Fibroblast of villous mesenchyme (primary cell): ENCODE results near the gene ZNF653. TPM values are rescaled to one million over a fixed set of nuclear protein-coding genes. Genes with fewer than 3 reads are reported as not detected.
A peak's percentile ranks its signal among the peaks of the same experiment; 100 is the strongest.

Experiments
- DNase-seq: peaks from one replicate; pipeline ENCODE4 v3.0.0-alpha.2; 2010; ENCODE audit warnings: low read depth
- H3K4me3 ChIP-seq: 2 replicates; pipeline ENCODE4 v1.5.1; 2011; ENCODE audit warnings: low read depth, mild to moderate bottlenecking, low read length
- total RNA-seq: library from RNA; depleted of rRNA; stranded (reverse); fragments of >200 nt; gene quantifications from 2 replicates; pipeline ENCODE4 v1.2.3, GENCODE V29; 2012
- TF ChIP-seq, protein P1 (sequence below): IDR thresholded peaks from 2 replicates; pipeline ENCODE4 v1.5.1; 2012; ENCODE audit warnings: low read depth, mild to moderate bottlenecking, low read length; ENCODE audit not compliant: insufficient read depth

Gene ZNF653
- total RNA-seq, 1 donor: 4.7 TPM

DNA sequence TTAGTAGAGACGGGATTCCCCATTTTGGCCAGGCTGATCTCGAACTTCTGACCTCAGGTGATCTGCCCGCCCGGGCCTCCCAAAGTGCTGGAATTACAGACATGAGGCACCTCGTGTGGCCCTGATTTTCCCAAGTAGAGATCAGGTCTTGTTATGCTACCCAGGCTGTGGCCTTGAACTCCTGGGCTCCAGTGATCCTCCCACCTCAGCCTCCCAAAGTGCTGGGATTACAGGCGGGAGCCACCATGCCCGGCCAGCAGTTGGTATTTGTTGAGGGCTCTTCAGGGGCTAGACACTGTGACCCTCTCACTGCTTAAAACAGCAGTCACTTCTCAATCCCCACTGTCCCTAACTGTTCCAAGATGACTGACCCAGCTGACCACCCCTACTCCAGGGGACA lies 16.3 kb downstream of the ZNF653 start:
- H3K4me3 ChIP-seq: no peak overlapping the region
- TF ChIP-seq, protein P1, sequence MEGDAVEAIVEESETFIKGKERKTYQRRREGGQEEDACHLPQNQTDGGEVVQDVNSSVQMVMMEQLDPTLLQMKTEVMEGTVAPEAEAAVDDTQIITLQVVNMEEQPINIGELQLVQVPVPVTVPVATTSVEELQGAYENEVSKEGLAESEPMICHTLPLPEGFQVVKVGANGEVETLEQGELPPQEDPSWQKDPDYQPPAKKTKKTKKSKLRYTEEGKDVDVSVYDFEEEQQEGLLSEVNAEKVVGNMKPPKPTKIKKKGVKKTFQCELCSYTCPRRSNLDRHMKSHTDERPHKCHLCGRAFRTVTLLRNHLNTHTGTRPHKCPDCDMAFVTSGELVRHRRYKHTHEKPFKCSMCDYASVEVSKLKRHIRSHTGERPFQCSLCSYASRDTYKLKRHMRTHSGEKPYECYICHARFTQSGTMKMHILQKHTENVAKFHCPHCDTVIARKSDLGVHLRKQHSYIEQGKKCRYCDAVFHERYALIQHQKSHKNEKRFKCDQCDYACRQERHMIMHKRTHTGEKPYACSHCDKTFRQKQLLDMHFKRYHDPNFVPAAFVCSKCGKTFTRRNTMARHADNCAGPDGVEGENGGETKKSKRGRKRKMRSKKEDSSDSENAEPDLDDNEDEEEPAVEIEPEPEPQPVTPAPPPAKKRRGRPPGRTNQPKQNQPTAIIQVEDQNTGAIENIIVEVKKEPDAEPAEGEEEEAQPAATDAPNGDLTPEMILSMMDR: no peak
- DNase-seq: no peak

- TF ChIP-seq, protein P1: no peak
- no peak overlapping the region for H3K4me3 ChIP-seq
- no peak for DNase-seq
These were observed 18.8 kb downstream of the ZNF653 start for GRCh38 chr19:11486661-11487503.

DNA sequence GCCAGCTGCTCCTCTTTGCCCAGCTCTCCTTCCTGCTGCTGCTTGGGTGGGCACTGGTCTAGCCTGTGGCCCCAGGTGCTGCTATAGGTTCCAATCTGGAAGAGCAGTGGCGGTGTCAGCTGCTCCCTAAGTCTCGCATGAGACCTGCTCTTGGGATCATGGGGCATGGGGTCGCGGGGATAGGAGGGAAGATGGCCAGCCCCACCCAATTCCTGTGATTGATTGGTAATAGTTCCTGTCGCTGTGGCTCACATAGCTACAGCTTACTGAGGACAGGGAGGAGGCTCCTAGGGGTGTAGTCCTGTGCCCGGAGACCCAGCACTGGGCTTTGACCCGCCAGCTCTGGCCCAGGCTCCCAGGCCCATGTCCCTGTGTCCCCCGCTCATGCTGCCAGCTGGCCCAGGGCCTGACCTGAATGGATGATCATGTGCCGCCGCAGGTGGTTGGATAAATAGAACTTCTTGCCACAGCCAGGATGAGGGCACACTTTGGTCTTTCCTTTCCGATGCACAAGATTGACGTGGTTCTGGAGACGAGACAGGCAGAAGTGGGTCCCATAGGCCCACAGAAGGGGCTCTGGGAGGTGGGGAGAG lies 20.3 kb downstream of the ZNF653 start:
- no peak overlapping the region for H3K4me3 ChIP-seq
- TF ChIP-seq, protein P1: no peak
- DNase-seq: no peak

DNA sequence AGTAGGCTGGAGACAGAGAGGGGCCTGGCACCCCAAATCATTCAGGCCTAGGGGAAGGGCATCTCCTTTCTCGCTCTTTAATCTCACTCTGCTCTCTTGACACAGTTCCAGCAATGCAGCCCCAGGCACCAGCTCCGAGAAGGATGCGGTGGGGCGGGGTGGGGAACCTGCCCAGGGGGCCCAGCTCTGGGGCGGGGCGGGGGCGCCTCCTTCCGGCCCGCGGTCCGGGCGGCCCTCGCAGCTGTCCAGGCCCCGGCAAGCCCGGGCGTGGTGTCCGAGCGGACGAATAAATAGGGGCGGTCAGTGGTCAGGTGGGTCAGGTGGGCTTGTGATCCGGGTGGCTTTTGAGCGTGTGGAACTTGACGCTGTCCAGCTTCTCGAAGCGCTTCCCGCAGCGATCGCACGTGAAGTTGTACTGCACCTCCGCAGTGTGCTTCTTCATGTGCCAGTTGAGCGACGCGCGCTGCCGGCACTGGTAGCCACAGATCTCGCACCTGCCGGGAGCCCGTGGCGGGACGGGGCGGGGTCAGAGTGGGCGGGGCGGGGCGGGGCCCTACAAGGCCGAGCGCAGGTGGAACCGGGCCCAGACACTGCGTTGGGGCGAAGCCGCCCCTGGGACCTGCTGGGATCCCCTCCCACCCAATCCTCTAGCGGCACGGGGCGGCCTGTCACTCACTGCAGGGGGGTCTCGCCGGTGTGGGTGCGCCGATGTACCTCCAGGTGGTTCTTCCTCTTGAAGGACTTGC lies 22.1 kb downstream of the ZNF653 start:
- DNase-seq: no peak
- TF ChIP-seq, protein P1: no peak
- H3K4me3 ChIP-seq: no peak overlapping the region

DNA sequence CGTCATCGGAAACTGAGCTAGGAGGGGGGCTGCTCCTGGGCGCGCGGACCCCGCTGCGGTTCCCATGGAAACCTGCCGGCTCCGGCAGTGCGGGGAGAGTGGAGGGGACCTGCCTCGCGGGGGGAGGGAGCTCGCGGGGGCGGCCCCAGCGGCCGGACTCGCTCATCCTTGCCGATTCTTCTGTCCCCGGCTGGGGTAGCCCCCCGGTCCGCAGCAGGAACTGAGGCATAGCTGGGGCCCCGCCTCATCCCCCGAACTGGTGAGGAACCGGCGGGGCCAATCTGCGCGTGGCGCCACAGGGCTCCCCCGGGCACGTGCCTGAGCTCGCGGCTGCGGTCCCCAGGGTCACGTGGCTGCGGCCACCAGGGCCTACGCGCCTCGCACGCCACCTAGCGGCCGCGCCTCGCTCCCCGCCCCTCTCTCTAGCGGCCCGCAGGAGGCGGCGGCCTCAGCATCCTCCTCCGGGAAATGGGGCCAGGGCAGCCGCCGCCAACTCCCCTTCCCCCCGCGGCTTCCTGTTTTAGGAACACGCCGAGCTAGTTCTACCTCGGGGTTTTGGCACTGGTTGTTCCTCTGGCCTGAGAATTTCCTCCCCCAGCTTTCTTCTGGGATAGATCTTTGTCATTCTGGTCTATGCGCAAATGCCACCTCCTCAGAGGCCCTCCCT lies 23.1 kb downstream of the ZNF653 start:
- peak overlapping the region; percentile 48 for H3K4me3 ChIP-seq
- DNase-seq: peak; percentile 76
- TF ChIP-seq, protein P1: peak; percentile 91
